RWPE2 (cell line): Measurements from ENCODE around the gene KDELR1.
A peak's percentile ranks its signal among the peaks of the same experiment; 100 is the strongest.

Source experiments
- ATAC-seq: fragments of 200-7000 bp; cut with Tn5 transposase; 3 replicates; pipeline ENCODE4 v1.9.1; 2021; ENCODE audit warnings: low read depth
- DNase-seq: peaks from one replicate; pipeline ENCODE4 v3.0.0-alpha.2; 2020; ENCODE audit warnings: low spot score
- H3K27ac ChIP-seq: fragments of 450-650 bp; 2 replicates; pipeline ENCODE4 v1.5.1; 2017; ENCODE audit warnings: mild to moderate bottlenecking; ENCODE audit not compliant: poor library complexity, severe bottlenecking
- H3K27me3 ChIP-seq: fragments of 250-450 bp; sonication (Bioruptor Pico); 2 replicates; pipeline ENCODE4 v1.5.1; 2021; ENCODE audit warnings: mild to moderate bottlenecking, moderate library complexity; ENCODE audit not compliant: insufficient read depth, poor library complexity, severe bottlenecking
- H3K36me3 ChIP-seq: fragments of 250-450 bp; sonication (Bioruptor Pico); 2 replicates; pipeline ENCODE4 v1.5.1; 2020; ENCODE audit warnings: low read depth, mild to moderate bottlenecking, moderate library complexity
- H3K4me1 ChIP-seq: fragments of 250-450 bp; sonication (Bioruptor Pico); 2 replicates; pipeline ENCODE4 v1.5.1; 2021; ENCODE audit warnings: mild to moderate bottlenecking, moderate library complexity; ENCODE audit not compliant: insufficient read depth, poor library complexity, severe bottlenecking
- H3K4me3 ChIP-seq: fragments of 250-450 bp; sonication (Bioruptor Pico); 2 replicates; pipeline ENCODE4 v1.5.1; 2021; ENCODE audit warnings: mild to moderate bottlenecking, moderate library complexity; ENCODE audit not compliant: severe bottlenecking
- H3K9me3 ChIP-seq: fragments of 250-450 bp; sonication (Bioruptor Pico); 2 replicates; pipeline ENCODE4 v1.5.1; 2021; ENCODE audit warnings: mild to moderate bottlenecking, moderate library complexity; ENCODE audit not compliant: severe bottlenecking
- CTCF ChIP-seq: fragments of 450-650 bp; IDR thresholded peaks from one replicate; pipeline ENCODE4 v1.5.1; 2017; ENCODE audit warnings: mild to moderate bottlenecking, moderate library complexity; ENCODE audit not compliant: poor library complexity, severe bottlenecking

Gene KDELR1

GRCh38 chr19:48397263-48398101 is 6.1 kb upstream of the KDELR1 start:
- Histone ChIP-seq H3K4me1 (peaks cover 6% of the 10 kb centered on the region), H3K27ac (peak overlapping the region; percentile 83), H3K27me3 (peaks cover 8% of the 10 kb centered on the region), H3K36me3 (no peaks in the 10 kb centered on the region), H3K4me3 (peak overlapping the region; percentile 72), H3K9me3 (no peaks in the 10 kb centered on the region)
- ATAC-seq (no peak), DNase-seq (no peak)
- TF ChIP-seq CTCF, result no peak

- H3K9me3 ChIP-seq, result no peaks in the 10 kb centered on the region
- no peaks in the 10 kb centered on the region for H3K36me3 ChIP-seq
- DNase-seq (no peak), ATAC-seq (no peak)
- peaks cover 6% of the 10 kb centered on the region for H3K4me1 ChIP-seq
- TF ChIP-seq CTCF, result no peak
- peaks cover 8% of the 10 kb centered on the region for H3K27me3 ChIP-seq
- no peak overlapping the region for H3K27ac ChIP-seq
- H3K4me3 ChIP-seq, result no peak overlapping the region
Observed at GRCh38 chr19:48396824-48397176, 5.4 kb upstream of the KDELR1 start.

GRCh38 chr19:48396016-48396823 is 4.9 kb upstream of the KDELR1 start:
- H3K27me3 ChIP-seq, result peaks cover 8% of the 10 kb centered on the region
- no peaks in the 10 kb centered on the region for H3K9me3 ChIP-seq
- H3K4me1 ChIP-seq, result peaks cover 6% of the 10 kb centered on the region

GRCh38 chr19:48395499-48395898 is 4.1 kb upstream of the KDELR1 start:
- DNase-seq, result no peak
- TF ChIP-seq CTCF, result no peak
- no peak overlapping the region for H3K4me3 ChIP-seq
- no peak for ATAC-seq
- no peaks in the 10 kb centered on the region for H3K36me3 ChIP-seq
- H3K4me1 ChIP-seq, result peaks cover 6% of the 10 kb centered on the region
- H3K9me3 ChIP-seq, result no peaks in the 10 kb centered on the region
- H3K27ac ChIP-seq, result no peak overlapping the region
- peaks cover 8% of the 10 kb centered on the region for H3K27me3 ChIP-seq

More at GRCh38 chr19:48396016-48396823, 4.9 kb upstream of the KDELR1 start:
- DNase-seq (no peak), ATAC-seq (no peak)
- no peak overlapping the region for H3K4me3 ChIP-seq
- no peaks in the 10 kb centered on the region for H3K36me3 ChIP-seq
- H3K27ac ChIP-seq, result no peak overlapping the region
- TF ChIP-seq CTCF, result no peak
